ENCODE data around the gene TAGLN2.

The TAGLN2 gene

DNA sequence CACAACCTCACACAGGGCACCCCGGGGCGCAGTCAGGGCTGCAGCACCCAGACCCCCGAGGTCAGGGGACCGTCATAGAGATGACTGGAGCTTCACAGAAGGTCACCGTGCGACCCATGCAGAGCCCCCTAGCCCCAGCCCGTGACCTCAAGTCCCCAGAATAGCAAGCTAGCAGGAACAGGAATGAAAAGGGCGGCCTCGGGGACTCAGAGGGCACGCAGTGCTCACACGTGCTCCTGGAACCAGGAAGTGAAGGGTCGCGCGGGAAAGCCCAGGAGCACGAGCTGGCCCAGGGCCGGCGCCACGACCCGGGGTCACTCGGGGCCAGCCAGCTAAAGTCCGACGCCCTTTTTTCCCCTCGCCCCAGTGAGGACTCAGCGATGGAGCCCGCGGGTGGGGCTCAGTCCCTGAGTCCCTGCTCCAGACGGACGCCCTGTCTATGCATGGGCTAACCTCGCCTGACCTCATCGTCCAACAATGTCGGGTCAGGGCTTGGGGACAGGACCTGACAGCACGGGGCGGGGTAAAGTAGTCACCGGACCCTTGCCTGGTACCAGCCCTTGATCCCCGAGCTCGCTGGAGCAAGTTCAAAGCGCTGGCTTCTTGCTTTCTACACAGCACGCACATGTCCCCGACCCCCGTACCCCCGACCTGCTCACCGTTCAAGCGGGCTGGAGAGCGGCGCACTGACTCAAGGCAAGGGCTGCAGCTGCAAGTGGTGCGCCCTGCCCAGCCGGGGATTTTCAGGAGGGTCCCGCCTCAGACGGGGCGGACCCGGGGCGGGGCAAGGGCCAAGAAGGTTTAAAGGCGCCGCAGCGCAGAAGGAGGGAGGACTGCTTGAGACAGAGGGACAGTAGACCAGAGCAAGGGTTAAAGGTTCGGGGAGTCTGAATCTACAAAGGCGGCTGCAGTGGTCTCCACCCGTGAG is at the start of gene TAGLN2:
Gene TAGLN2, minus strand, starts transcription at position 717 of the 928 bp plus-strand sequence. CDS start 4,998 bp downstream, outside the sequence.
- DNase-seq (ENCODE audit: low read depth in 2 of 2), result peak; percentile 75 to 81

DNA sequence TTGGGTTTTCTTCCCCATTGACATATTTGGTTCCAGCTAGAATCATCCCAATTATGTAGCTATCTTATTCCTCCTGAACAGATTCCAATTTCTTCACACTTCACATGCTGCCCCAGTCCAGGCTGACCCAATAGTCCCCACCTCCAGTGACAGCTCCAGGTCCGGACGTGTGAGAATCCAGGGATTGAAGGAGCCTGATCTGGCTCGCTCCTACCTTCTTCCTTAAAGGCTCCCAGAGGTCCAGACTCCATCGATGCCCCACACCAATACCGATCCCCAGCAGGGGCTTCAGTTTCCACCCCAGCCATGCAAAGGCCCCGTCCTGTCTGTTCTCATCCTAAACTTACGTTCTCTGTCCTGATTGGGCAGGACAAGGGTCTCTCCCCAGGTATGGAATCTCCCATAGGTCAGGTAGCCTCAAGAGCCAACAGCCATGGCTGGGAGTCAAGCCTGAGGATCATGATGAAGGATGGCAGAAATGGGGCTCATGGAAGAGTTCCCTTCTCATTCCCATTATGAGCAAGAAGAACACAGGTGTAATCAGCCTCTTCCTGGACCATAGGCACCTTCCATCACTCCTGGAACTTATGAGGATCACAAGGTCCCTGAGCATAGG is 49.2 kb upstream of the TAGLN2 start:
- DNase-seq (ENCODE audit: low read depth in 2 of 2), result no peak

DNA sequence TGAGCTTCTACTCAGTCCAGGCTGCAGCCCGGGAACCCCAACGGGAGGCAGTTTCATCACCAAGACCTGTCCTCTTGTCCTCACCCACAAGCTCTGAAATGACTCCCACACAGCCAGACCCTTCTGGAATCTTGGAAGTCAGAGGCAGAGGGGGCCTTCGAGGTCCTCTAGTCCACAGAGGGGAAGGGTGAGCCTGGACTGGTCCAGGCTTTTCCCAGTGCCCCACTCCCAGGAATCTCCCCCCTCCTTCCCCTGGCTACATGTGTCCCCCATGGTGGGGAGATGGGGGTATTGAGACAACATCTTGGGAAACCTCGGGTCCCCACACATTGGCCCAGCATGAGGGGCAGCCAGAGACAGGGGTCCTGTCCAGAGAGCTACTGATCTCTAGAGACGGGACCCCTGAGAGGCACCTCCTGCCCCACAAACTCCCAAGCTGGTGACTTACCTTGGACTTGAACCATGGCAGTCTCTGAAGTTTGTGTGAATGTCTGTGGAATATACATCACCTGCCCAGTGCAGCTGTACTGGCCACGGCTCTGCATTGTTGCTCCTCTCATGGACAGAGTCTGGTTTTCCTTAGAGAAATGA is 48.1 kb upstream of the TAGLN2 start:
- no peak for DNase-seq (ENCODE audit: low read depth in 2 of 2)

DNA sequence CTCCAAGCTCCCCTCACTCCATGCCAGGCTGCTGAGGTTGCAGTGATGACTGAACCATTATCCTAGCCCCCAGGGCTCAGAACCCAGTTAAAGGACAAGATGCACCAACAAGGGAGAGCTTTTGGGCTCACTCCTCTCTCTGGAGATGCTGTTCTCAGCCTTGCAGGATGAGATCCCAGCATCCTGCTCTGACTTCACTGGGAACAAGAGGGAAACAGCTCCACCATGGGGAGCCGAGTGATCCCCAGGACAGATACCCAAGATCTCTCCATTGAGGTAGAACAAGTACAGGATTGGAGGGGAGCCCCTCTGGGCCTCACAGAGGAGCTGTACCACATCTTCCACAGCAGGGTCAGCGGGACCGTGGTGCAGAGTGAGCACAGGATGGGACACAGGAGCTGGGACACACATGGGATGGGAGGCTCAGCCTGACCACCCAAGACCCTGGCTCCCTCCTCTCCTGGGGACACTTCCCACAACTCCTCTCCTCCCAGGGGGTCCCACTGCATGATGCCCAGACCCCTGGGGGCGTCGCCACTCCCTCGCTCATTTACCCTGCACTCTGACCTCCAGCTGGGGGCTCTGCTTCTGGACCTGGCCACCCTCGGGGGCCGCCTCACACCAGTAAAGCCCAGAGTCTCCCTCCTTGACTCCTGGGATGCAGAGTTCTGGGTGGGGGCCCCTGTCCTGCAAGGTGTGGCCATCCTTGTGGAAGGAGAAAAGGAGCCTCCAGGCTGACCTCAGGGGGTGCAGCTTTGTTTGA is 47.3 kb upstream of the TAGLN2 start:
- no peak for DNase-seq (ENCODE audit: low read depth in 2 of 2)

DNA sequence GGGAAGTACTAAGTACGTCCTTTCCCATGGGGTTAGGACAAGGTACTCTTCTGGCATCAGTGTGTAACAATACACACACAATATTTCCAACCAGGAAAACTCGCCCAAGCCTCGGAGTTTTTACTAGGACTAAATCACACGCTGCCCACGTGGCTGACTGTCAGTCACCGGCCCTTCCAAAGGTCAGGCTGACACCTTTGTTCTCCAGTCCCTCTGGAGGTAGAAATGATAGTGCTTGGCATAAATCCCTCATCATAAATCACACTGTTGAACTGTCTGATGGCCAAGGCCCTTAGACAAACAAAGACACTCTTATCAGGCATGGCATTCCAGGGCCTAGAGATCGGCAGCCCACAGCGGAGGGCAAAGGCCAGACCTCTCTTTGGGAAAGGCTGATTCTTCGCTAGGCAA is 45.6 kb upstream of the TAGLN2 start:
- DNase-seq (ENCODE audit: low read depth in 2 of 2), result no peak

DNA sequence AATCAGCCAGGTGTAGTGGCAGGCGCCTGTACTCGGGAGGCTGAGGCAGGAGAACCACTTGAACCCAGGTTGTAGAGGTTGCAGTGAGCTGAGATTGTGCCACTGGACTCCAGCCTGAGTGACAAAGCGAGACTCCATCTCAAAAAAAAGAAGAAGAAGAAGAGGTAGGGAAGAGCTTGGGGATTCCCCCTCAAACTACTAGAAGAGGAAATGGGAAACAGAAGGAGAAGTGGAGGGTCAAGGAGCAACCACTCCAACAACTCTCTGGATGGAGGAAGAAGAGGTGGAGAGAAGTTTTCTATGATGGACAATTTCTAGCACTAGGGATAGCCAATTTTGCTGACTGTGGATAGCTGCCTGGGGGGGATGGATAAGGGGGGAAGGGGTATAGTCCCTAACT is 43.6 kb upstream of the TAGLN2 start:
- no peak for DNase-seq (ENCODE audit: low read depth in 2 of 2)

DNA sequence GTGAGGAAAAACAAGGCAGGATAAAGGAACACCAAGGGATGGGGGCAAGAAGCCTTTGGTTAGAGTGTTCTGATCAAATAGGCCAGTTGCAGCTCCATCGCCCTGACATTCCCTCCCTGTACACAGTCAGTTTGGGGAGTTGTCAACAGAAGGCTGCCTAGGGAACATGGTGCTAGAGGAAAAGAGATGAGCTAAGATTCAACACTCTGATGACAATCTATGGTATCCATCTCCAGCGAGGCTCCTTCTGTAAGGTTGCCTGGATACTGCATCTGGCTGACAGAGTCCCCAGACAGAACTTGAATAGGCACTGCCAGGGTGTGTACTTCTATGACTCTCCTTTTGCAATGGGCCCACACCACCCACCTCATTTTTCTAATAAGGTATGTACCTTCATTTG is 40.0 kb upstream of the TAGLN2 start:
- no peak for DNase-seq (ENCODE audit: low read depth in 2 of 2)

DNA sequence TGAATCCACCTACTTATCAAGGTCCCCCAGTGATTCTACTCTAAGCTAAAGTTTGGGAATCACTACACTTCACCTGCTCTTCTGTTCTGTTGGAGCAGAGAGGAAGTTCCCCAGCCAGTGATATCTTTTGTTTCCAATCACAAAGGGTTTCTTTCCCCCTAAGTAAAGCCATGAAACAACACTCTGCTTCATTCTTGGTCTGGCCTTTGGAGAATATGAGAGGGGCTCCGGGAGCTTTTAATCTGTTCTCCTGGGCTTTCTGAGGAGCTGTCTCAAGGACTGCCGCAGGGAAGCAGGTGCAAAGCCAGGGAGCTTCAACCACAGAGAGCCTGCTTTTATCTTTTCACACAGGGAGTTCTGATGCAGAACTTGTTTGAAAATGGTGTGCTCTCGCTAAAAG is 38.8 kb upstream of the TAGLN2 start:
- no peak for DNase-seq (ENCODE audit: low read depth in 2 of 2)

DNA sequence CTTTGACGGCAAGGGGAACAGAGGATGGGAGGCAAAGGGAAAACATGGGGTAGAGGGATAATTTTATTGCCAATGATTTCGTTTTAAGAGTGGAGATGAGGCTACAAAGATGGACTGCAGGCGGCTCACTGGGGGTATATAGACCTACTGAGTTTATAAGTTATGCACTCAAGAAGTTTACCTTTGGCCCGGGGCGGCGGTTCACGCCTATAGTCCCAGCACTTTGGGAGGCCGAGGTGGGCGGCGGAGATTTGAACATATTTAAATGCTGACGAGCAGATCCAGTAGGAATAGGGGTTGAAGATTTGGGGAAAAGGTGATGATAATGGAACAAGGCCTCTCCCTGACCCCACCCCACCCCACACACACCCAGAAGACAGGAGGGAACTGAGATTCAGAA is 36.9 kb upstream of the TAGLN2 start:
- DNase-seq (ENCODE audit: low read depth in 2 of 2), result no peak

DNA sequence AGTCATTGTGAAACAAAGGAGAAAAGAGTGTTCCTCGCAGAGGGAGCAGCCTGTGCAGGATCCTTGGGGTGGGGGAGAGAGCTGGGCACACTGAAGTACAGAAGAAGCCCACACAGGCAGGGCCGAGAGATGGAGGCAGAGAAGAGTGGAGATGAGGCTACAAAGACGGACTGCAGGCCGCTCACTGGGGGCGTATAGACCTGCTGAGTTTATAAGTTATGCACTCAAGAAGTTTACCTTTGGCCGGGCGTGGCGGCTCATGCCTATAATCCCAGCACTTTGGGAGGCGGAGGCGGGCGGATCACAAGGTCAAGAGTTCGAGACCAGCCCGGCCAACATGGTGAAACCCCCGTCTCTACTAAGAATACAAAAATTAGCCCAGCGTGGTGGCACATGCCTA is 36.3 kb upstream of the TAGLN2 start:
- no peak for DNase-seq (ENCODE audit: low read depth in 2 of 2)

DNA sequence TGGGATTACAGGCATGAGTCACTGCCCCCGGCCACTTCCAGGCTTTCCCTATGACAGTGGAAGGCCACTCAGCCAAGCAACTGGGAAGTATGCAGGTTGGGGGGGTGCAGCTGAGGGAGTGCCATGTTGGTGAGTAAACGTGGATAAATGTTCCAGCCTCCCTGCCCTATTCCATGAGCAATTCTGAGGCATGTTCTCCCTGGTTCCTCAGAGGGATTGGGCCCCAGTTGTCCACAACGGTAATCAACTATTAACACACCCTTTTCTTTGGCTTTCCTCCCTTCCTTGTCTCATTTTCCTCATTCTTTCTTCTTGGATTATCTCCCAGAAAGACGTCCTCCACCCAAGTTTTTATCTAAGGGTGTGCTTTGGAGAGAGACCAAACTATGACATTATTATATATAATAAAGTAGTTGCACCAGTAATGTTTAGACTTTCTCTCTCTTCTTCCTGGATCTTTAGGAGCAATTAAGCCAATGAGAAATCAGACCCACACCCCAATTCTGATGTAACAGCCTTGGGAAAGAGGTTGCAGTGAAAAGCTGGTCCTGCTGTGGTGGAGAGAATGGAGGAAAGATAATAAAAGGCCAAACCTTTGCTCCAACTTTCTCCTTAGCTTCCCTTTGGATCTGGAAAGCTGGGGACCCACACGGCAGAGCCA is 35.5 kb upstream of the TAGLN2 start:
- DNase-seq (ENCODE audit: low read depth in 2 of 2), result no peak

DNA sequence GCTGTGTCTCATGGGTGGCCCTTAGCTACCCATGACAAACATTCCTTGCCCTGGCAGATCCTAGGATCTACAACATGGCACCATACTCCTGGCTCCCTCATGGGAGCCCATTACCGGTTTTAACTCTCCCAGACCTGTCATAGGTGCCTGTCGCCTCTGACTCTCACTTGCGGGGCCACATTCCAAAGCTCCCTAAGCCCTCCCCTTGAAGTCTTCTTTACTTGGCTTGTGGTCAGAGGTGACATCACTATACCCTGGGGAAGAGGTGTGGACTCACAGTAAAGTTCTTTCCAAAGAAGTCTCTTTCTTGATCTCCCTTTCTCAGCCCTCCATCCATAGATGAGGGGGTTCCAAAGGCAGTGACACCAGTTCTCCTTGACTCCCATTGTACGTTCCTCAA is 34.1 kb upstream of the TAGLN2 start:
- DNase-seq (ENCODE audit: low read depth in 2 of 2), result no peak

DNA sequence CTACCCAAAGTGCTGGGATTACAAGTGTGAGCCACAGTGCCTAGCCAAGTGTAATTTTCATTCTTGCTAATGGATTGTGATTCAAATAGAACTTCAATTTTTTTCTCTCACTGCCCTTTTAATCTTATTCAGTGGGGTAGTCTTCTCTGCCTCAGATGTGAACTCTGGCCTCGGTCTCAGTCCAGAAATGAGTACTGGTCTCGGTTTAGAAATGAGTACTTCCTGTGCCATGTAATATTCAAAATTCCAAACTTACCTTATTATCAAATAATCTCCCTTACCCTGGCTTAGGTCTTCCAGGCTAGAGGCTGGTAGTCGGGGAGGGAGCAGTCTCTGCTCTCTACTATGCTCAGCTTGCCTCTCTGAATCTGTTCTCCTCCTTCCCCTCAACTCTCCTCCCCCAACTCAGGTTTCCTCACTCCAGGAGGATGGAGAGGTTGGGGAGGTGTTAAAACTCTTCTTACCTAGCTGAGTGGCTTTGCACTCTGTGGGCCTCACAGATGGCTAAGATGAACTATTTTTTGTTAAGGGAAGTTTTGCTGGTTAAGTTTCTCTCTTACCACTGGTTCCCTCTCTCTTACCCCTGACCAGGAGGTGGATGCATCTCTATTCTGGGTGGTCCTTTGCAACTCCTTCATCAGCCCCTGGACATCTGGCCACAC is 33.5 kb upstream of the TAGLN2 start:
- no peak for DNase-seq (ENCODE audit: low read depth in 2 of 2)

DNA sequence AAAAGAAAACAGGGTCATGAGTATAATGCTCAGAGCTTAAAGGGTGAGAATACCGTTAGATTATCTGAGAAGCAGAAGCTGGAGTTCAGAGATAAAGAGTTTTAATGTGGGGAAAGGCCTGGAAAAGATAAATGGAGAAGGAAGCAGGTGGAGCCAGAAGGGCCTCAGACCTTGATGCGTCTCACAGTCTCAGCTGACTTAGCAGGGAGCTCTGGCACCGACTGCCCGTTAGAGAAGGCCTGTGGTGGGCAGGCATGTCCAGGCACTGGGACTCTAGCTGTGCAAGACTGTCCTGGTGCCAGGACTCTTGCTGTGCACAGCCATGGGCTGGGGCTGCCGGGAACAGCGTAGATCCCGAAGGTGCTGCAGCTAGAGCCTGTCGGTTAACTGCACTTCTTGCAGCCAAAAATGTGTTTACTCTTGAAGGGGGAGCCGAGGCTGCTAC is 32.5 kb upstream of the TAGLN2 start:
- DNase-seq (ENCODE audit: low read depth in 2 of 2), result no peak

DNA sequence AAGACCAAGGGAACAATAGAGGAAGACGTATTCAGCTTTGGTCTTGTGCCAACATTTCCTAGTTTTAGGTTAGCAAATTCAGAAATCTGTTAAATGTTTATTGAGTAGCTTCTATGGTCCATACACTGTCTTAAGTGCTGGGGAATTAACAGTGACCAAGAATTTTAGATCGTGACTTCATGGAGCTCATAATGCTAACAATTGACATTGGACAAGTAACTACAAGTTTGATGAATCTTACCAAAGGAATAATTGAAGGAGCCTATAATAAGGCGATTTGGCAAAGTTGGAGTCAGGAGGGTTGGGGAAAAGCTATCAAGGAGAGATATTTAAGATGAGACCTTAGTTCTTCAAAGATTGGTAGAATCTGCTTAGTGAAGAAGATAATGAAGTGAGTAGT is 30.1 kb upstream of the TAGLN2 start:
- DNase-seq (ENCODE audit: low read depth in 2 of 2), result no peak

DNA sequence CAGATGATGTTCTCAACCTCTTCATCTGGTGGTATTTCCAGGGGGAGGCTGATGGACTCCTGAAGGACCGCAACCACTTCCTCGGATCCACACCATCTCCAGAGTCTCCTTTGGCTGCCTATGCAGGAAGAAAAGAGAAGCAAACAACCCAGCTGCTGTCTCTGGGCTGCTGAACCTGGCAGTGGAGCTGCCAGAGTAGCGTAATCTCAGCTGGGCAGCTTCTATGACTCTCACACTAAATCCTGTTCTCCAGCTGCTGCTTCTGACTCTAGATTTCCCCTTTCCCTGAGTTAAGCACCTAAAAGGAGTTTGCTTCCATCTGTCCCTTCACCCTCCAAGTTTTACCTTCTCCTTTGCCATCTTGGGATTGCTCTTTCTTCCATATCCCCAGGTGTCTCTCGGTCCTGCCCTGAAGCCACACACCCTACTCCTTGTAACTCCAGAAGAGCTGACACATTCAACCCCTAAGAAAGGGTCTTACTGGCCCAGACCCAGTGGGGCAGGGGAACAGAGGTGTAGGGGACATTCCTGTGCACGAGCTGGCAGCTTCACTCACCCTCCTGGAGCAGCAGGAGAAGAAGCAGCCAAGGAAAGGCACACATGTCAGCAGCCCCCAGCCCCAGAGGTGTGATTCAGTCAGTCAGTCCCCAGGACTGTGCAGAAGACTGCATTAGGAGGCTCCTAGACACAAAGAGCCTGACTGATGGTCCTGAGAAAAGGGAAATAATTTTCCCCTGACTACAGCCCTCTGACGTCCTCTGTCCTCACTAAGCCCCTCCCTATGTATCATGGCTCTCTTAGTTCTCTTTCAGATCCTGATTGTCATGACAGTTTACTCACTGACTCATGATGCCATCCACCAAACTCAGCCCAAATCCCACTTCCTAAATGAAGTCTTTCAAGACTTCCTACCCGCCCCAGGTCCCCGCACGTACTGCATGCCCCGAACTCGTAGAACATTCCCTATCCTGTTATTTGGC is 28.5 kb upstream of the TAGLN2 start, which contains the start of gene SLAMF9:
Gene SLAMF9, minus strand, starts transcription at position 702 of the 980 bp plus-strand sequence. Its CDS starts 100 bp downstream, at position 602.
- no peak for DNase-seq (ENCODE audit: low read depth in 2 of 2)

DNA sequence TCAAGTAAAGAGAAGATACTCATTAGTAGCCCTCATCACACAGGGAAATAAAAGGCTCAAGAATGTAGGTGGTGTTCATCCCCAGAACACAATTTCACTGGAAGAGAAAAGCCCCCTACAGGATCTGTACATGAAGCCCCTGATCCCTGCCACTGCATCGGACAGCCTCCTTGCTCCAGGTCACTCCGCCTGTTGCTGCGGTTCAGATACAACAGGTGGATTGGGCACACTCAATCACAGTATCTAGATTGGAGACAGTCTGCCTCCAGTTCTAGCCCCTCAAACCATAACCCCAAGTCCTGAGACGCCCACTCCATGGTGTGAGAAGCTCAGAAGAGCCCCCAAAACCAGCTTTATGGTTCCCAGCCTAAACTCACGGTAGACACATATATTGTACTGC is 27.6 kb upstream of the TAGLN2 start:
- no peak for DNase-seq (ENCODE audit: low read depth in 2 of 2)

DNA sequence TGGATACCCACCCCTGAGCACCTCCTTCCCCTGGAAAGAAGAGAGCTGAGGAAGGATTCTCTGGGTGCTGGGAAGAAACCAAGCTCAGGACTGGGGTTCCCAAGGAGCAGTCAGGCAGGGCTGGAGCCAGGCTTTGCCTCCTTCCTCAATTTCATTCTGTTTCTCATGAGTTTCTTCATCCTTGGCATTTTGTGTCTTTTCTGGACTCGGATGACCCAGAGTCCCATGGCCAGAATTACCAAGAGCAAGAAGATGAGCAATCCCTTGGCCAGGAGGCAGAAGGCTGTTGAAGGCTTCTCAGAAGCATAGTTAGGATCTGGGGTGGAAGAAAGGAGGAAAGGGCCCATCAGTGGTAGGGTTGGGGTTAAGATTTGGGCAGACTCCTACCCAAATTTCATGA is 26.2 kb upstream of the TAGLN2 start:
- DNase-seq (ENCODE audit: low read depth in 2 of 2), result no peak

DNA sequence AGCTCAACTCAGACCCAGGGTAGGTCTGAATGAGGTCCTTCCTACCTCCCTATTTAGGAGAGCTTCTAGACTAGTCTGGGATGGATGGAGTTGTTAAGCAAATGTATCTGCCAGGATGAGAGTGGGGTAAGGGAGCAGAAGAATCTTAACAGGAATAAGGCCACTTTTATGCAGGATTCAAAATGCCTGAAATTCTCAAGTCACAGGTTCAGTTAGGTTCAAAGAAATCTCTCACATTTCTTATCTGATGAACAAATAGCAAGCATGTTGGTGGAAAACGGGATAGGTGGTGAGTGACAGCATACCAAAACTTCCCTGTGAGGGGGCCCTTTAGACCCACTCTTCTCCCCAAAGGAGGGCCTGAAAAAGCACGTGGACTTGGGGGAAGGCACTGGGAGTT is 25.7 kb upstream of the TAGLN2 start:
- no peak for DNase-seq (ENCODE audit: low read depth in 2 of 2)

DNA sequence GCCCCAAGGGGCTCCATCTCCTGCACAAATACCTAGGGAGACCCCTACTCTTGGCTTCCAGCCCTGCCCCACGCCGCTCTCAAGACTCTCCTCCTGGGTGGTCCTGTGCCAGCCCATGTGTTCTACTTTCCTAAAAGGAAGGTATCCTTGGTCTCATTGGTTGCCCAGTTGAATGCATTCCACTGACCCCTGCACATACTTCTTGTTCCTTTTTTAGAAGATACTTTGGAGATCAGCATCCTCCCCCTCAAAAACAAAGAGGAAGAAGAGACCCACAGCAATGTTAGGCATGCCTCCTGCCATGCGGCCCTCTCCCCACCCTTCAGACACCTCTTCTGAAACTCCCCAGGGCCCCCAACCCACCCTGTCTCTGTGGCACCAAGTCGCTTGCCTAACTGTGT is 24.7 kb upstream of the TAGLN2 start:
- no peak for DNase-seq (ENCODE audit: low read depth in 2 of 2)
